IPS DF 6.9 (cell line): Measurements from ENCODE around the gene RTTN.

ENCODE experiments used
- DNase-seq: peaks from one replicate; pipeline ENCODE4 v3.0.0-alpha.2; 2013; ENCODE audit warnings: low read depth, low spot score
- H3K27ac ChIP-seq: one replicate; pipeline ENCODE4 v1.5.1; 2013; ENCODE audit warnings: low read length, control low read depth
- H3K27me3 ChIP-seq: 2 replicates; pipeline ENCODE4 v1.6.1; 2013; ENCODE audit warnings: mild to moderate bottlenecking, low read length; ENCODE audit not compliant: control insufficient read depth, insufficient read depth
- H3K36me3 ChIP-seq: 2 replicates; pipeline ENCODE4 v1.6.1; 2013; ENCODE audit warnings: low read length; ENCODE audit not compliant: control insufficient read depth, insufficient read depth
- H3K4me1 ChIP-seq: 2 replicates; pipeline ENCODE4 v1.6.1; 2013; ENCODE audit warnings: low read length; ENCODE audit not compliant: control insufficient read depth, insufficient read depth
- H3K4me3 ChIP-seq: 2 replicates; pipeline ENCODE4 v1.5.1; 2013; ENCODE audit warnings: mild to moderate bottlenecking, low read length
- H3K9me3 ChIP-seq: 2 replicates; pipeline ENCODE4 v1.6.1; 2013; ENCODE audit warnings: low read length, inconsistent platforms; ENCODE audit not compliant: control insufficient read depth, insufficient read depth
- WGBS: extraction: QIAGEN DNeasy Blood & Tissue Kit; methylation state at CpG from one replicate; pipeline ENCODE4 v1.1.7; 2013; ENCODE audit warnings: mixed read lengths, missing lambda C conversion rate; ENCODE audit not compliant: insufficient read length, insufficient coverage; 5-methylcytosine and 5-hydroxymethylcytosine counted together

The RTTN gene

DNA sequence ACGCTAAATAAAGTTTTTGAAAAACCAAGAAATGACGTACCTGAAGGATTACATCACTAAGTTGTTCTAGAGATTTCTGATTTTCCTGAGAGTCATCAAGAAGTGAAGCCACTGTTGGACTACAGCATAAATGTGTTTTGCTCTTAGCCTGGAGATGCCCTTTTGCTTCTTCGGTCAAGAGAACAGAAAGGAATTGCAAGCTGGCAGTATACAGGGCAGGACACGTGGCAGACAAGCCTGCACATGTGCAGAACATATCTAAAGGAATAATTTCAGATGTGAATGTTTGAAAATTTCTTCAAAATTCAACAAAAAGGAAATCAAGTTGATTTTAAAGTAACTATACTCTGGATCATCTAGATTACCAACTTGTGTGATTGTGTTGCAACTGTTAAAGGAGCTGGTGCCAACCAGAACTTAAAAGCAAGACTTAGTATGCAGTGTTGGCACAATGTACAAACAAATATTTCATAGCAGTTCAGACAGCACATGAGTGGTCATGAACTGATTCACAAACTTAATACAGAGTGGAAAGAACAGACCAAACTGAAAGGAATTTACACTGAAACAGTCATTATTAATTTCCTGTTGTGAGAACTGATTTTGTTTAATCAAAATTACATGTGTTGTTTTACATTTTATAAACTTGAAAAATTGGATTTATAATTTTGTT is 157.4 kb downstream of the RTTN start:
- no CpG with 5 or more reads among the region's 4 CpGs for WGBS
- H3K27ac ChIP-seq: no peak overlapping the region
- no peak for DNase-seq

GRCh38 chr18:70046796-70047195 is 158.7 kb downstream of the RTTN start:
- DNase-seq: no peak
- Histone ChIP-seq H3K36me3 (no peaks in the 10 kb centered on the region; the same call in 1 of the 2 replicates), H3K27ac (no peak overlapping the region), H3K4me1 (no peaks in the 10 kb centered on the region), H3K9me3 (no peaks in the 10 kb centered on the region), H3K27me3 (no peaks in the 10 kb centered on the region), H3K4me3 (no peak overlapping the region)
- no CpG with 5 or more reads among the region's 1 CpG for WGBS

More for the DNA sequence above, 157.4 kb downstream of the RTTN start:
- H3K27me3 ChIP-seq: no peaks in the 10 kb centered on the region
- no peaks in the 10 kb centered on the region for H3K4me1 ChIP-seq
- no peaks in the 10 kb centered on the region for H3K9me3 ChIP-seq
- no peaks in the 10 kb centered on the region; the same call in 1 of the 2 replicates for H3K36me3 ChIP-seq
- no peak overlapping the region for H3K4me3 ChIP-seq

GRCh38 chr18:70046207-70046606 is 159.3 kb downstream of the RTTN start:
- no peak overlapping the region for H3K27ac ChIP-seq
- H3K4me1 ChIP-seq: no peaks in the 10 kb centered on the region
- H3K36me3 ChIP-seq: no peaks in the 10 kb centered on the region; the same call in 1 of the 2 replicates
- no peaks in the 10 kb centered on the region for H3K9me3 ChIP-seq
- no peaks in the 10 kb centered on the region for H3K27me3 ChIP-seq
- DNase-seq: no peak
- WGBS: no CpG with 5 or more reads among the region's 2 CpGs
- no peak overlapping the region for H3K4me3 ChIP-seq

- no CpG with 5 or more reads among the region's 4 CpGs for WGBS
- Histone ChIP-seq H3K4me3 (no peak overlapping the region), H3K9me3 (no peaks in the 10 kb centered on the region), H3K27ac (no peak overlapping the region), H3K36me3 (no peaks in the 10 kb centered on the region), H3K27me3 (no peaks in the 10 kb centered on the region), H3K4me1 (no peaks in the 10 kb centered on the region)
- no peak for DNase-seq
Measured at GRCh38 chr18:70044632-70045031, 160.9 kb downstream of the RTTN start.

DNA sequence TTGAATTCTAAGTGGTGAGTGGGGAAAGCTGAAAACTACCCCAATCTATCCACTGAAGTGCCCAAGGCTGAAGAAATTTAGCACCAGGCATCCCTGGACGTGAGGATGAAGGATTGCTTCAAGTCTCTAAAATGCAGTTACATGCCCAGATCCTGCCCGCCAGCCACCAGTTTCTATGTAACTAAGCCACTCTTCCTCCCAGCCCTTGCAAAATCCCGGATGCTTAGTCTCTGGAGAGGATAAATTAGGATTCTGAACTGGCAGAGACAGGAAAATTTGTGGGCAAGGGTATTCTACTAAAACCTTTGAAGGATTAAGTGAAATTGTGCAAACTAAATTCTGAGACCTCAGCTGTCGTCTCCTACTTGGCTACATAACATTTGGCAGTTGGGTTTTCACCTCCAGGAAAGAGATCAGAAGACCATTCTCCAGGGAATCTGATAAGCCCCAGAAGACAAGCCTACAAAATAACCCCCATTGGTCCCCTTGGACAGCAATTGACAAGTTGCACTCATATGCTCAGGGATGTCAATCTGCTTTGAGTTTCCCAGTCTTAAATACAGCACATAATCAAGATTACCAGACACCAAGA is 163.9 kb downstream of the RTTN start:
- no peak for DNase-seq
- no peak overlapping the region for H3K4me3 ChIP-seq
- no peaks in the 10 kb centered on the region for H3K9me3 ChIP-seq
- H3K27ac ChIP-seq: no peak overlapping the region
- WGBS: no CpG with 5 or more reads among the region's 4 CpGs
- H3K27me3 ChIP-seq: no peaks in the 10 kb centered on the region
- no peaks in the 10 kb centered on the region for H3K36me3 ChIP-seq
- H3K4me1 ChIP-seq: no peaks in the 10 kb centered on the region

DNA sequence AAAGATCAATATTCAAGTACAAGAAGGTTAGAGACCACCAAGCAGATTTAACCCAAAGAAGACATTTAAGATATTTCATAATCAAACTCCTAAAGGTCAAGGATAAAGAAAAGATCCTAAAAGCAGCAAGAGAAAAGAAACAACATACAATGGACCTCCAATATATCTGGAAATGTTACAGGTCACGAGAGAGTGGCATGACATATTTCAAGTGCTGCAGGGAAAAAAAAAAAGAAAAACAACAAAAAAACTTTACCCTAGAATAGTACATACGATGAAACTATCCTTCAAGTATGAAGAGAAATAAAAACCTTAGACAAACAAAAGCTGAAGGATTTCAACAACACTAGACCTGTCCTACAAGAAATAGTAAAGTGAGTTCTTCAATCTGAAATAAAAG is 166.3 kb downstream of the RTTN start:
- H3K27me3 ChIP-seq: no peaks in the 10 kb centered on the region
- no peak overlapping the region for H3K27ac ChIP-seq
- no CpG with 5 or more reads among the region's 2 CpGs for WGBS

GRCh38 chr18:70037431-70038061 is 167.9 kb downstream of the RTTN start:
- no peak overlapping the region for H3K4me3 ChIP-seq
- no peak for DNase-seq
- H3K27me3 ChIP-seq: no peaks in the 10 kb centered on the region
- WGBS: no CpG with 5 or more reads among the region's 6 CpGs
- H3K27ac ChIP-seq: no peak overlapping the region
- H3K36me3 ChIP-seq: no peaks in the 10 kb centered on the region
- no peaks in the 10 kb centered on the region for H3K9me3 ChIP-seq
- H3K4me1 ChIP-seq: no peaks in the 10 kb centered on the region

More for the DNA sequence above, 166.3 kb downstream of the RTTN start:
- DNase-seq: no peak
- Histone ChIP-seq H3K9me3 (no peaks in the 10 kb centered on the region), H3K4me1 (no peaks in the 10 kb centered on the region), H3K4me3 (no peak overlapping the region), H3K36me3 (no peaks in the 10 kb centered on the region)

- Histone ChIP-seq H3K4me3 (no peak overlapping the region), H3K27me3 (no peaks in the 10 kb centered on the region), H3K36me3 (no peaks in the 10 kb centered on the region), H3K9me3 (no peaks in the 10 kb centered on the region), H3K4me1 (no peaks in the 10 kb centered on the region), H3K27ac (no peak overlapping the region)
- no peak for DNase-seq
- no CpG with 5 or more reads among the region's 8 CpGs for WGBS
Measured at GRCh38 chr18:70036771-70037347, 168.6 kb downstream of the RTTN start.

GRCh38 chr18:70036168-70036567 is 169.3 kb downstream of the RTTN start:
- no peaks in the 10 kb centered on the region for H3K27me3 ChIP-seq
- H3K27ac ChIP-seq: no peak overlapping the region
- no peak for DNase-seq
- no peaks in the 10 kb centered on the region for H3K4me1 ChIP-seq
- WGBS: no CpG with 5 or more reads among the region's 2 CpGs
- H3K9me3 ChIP-seq: no peaks in the 10 kb centered on the region
- H3K36me3 ChIP-seq: no peaks in the 10 kb centered on the region
- H3K4me3 ChIP-seq: no peak overlapping the region

DNA sequence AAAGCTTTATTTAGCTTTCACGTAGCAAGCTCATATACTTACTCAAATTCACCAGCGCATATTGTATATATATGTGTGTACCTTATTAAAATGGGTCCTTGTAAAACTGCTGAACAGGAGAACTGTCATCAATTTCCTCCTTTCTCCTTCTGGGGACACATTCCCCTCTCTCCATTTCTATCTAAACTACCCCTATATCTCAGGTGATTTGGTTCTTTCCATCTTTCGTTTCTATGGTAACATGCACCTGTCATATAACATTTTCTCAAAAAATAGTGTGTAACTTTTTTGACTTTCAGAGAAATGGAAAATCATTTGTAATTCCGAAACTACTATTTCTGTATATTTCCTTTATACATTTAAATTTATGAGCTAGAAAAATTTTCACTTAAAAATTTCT is 174.3 kb downstream of the RTTN start:
- no peak for DNase-seq
- no CpG with 5 or more reads among the region's 4 CpGs for WGBS
- H3K9me3 ChIP-seq: no peaks in the 10 kb centered on the region
- H3K27me3 ChIP-seq: no peaks in the 10 kb centered on the region
- no peaks in the 10 kb centered on the region for H3K4me1 ChIP-seq
- no peak overlapping the region for H3K27ac ChIP-seq
- no peak overlapping the region for H3K4me3 ChIP-seq
- no peaks in the 10 kb centered on the region for H3K36me3 ChIP-seq
